22Rv1 (cell line): ENCODE data around the gene CAPZA1.
A peak's percentile ranks its signal among the peaks of the same experiment; 100 is the strongest.

ENCODE experiments used
- H3K27ac ChIP-seq: fragments of 450-650 bp; 2 replicates; pipeline ENCODE4 v1.5.1; 2017
- ZFX ChIP-seq: fragments of 450-650 bp; IDR thresholded peaks from 2 replicates; pipeline ENCODE4 v1.6.1; 2017; ENCODE audit warnings: antibody characterized with exemption, borderline replicate concordance
- TF ChIP-seq, protein P1 (sequence below): fragments of 450-650 bp; IDR thresholded peaks from 2 replicates; pipeline ENCODE4 v1.5.1; 2017; ENCODE audit warnings: mild to moderate bottlenecking

CAPZA1 gene

DNA sequence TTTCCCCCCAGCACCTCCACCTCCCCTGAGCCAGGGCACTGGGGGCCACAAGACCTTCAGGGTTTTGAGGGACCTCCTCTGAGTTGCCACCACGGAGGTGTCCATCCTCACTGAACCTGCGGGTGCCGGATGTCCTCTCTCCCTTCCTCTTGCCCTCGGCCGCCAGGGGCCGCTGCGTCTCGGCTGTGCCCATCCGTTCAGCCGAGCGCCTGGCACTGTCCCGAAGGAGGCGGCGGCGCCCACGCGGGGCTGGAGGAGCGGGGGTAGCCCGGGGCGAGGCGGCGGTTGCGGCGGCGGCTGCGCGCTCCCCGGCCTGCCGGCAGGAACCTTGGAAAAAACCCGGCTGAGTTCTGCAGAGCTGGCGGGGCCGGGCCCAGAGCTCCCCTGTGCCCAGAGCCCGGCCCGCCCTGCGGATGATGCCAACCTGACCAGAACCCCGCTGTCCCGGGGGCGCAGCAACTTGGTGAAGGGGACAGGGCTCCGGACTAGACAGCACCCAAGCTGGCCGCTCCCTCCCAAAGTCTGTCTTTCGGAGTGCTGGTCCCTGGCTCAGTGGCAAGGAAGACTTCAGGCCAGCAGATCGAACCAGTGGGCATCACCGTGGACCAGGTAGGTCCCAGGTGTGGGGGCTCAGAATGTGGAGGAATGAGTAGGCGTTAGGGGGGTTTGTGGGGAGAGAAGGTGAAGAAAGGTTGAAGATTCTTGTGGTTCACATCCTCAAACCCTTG lies 99.2 kb downstream of the CAPZA1 start:
- TF ChIP-seq, protein P1, sequence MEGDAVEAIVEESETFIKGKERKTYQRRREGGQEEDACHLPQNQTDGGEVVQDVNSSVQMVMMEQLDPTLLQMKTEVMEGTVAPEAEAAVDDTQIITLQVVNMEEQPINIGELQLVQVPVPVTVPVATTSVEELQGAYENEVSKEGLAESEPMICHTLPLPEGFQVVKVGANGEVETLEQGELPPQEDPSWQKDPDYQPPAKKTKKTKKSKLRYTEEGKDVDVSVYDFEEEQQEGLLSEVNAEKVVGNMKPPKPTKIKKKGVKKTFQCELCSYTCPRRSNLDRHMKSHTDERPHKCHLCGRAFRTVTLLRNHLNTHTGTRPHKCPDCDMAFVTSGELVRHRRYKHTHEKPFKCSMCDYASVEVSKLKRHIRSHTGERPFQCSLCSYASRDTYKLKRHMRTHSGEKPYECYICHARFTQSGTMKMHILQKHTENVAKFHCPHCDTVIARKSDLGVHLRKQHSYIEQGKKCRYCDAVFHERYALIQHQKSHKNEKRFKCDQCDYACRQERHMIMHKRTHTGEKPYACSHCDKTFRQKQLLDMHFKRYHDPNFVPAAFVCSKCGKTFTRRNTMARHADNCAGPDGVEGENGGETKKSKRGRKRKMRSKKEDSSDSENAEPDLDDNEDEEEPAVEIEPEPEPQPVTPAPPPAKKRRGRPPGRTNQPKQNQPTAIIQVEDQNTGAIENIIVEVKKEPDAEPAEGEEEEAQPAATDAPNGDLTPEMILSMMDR, result peak; percentile 98
- no peak for TF ChIP-seq ZFX
- no peak overlapping the region for H3K27ac ChIP-seq

DNA sequence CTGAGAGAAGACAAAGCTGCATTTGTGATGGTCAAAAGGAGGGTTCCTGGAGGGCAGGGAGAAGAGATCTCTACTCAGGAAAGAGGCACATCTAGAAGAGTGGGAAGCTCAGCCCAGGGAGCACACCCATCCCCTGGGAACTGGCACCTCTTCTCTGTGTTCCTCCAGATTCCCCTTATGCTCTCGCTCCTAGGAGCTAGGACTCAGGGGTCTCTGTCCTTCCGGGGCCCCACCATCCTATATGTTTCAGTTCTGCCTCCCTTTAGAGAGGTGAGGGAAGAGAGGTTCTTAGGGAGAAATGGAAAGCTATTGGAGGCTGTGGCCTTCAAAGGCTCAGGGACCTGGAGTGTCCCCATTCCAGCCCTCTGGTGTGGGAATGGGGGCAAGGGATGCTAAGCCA lies 100.1 kb downstream of the CAPZA1 start:
- H3K27ac ChIP-seq, result no peak overlapping the region
- TF ChIP-seq ZFX, result no peak
- TF ChIP-seq, protein P1, result no peak

DNA sequence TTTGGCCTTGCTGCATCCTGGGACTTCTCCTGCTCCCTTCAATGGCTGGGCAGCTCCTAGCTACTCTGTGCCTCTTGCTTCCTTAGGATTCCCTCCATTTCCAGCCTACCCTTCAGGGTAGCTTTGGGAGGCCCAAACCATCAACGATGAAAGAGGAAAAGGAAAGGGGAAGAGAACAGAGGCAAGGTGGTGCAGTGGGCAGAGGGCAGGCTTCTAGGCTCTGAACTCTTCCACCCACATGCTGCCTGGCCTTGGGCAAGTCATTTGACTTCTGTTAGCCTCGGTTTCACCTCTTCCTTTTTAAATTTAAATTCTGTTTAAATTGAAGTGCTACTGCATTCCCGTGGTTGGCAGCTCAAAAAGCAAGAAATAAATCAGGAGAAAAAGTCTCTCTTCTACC lies 101.2 kb downstream of the CAPZA1 start:
- H3K27ac ChIP-seq, result no peak overlapping the region
- no peak for TF ChIP-seq ZFX
- TF ChIP-seq, protein P1, result no peak
